ENCODE measurements around the gene PFKP.

The PFKP gene

GRCh38 chr10:3047596-3047995 is 19.8 kb upstream of the PFKP start:
- Histone ChIP-seq H3K27ac (replicated peaks) (no peak overlapping the region), H3K4me3 (replicated peaks; ENCODE audit: insufficient read depth, low read length) (no peak overlapping the region)
- no peak for TF ChIP-seq GABPA (IDR thresholded peaks at IDR 0.05; ENCODE audit: low read depth)
- no peak for TF ChIP-seq POLR2AphosphoS5 (IDR thresholded peaks at IDR 0.05; ENCODE audit: low read depth)
- TF ChIP-seq SPI1 (IDR thresholded peaks at IDR 0.05; ENCODE audit: borderline replicate concordance, low read depth): no peak
- no peak for TF ChIP-seq REST (IDR thresholded peaks at IDR 0.05; ENCODE audit: insufficient replicate concordance, low read depth)
- no peak for TF ChIP-seq CTCF (IDR thresholded peaks at IDR 0.05; ENCODE audit: insufficient read depth, low read length)

GRCh38 chr10:3048119-3049019 is 19.0 kb upstream of the PFKP start:
- DNase-seq (ENCODE audit: low read depth in 1 of 2, low spot score in 1 of 2): no peak
- no peak overlapping the region for H3K4me3 ChIP-seq (replicated peaks; ENCODE audit: insufficient read depth, low read length)
- no peak for TF ChIP-seq REST (IDR thresholded peaks at IDR 0.05; ENCODE audit: insufficient replicate concordance, low read depth)
- TF ChIP-seq CTCF (IDR thresholded peaks at IDR 0.05; ENCODE audit: insufficient read depth, low read length): no peak
- TF ChIP-seq SPI1 (IDR thresholded peaks at IDR 0.05; ENCODE audit: borderline replicate concordance, low read depth): no peak
- no peak for TF ChIP-seq POLR2AphosphoS5 (IDR thresholded peaks at IDR 0.05; ENCODE audit: low read depth)
- no peak for TF ChIP-seq GABPA (IDR thresholded peaks at IDR 0.05; ENCODE audit: low read depth)
- H3K27me3 ChIP-seq (ENCODE audit: insufficient read depth, poor library complexity, severe bottlenecking): no peaks in the 10 kb centered on the region
- H3K27ac ChIP-seq (replicated peaks): no peak overlapping the region

More at GRCh38 chr10:3047596-3047995, 19.8 kb upstream of the PFKP start:
- no peaks in the 10 kb centered on the region for H3K27me3 ChIP-seq (ENCODE audit: insufficient read depth, poor library complexity, severe bottlenecking)
- DNase-seq (ENCODE audit: low read depth in 1 of 2, low spot score in 1 of 2): no peak

GRCh38 chr10:3051692-3052091 is 15.7 kb upstream of the PFKP start:
- no peak overlapping the region for H3K4me3 ChIP-seq (replicated peaks; ENCODE audit: insufficient read depth, low read length)
- TF ChIP-seq GABPA (IDR thresholded peaks at IDR 0.05; ENCODE audit: low read depth) (no peak), POLR2AphosphoS5 (IDR thresholded peaks at IDR 0.05; ENCODE audit: low read depth) (no peak), CTCF (IDR thresholded peaks at IDR 0.05; ENCODE audit: insufficient read depth, low read length) (no peak), SPI1 (IDR thresholded peaks at IDR 0.05; ENCODE audit: borderline replicate concordance, low read depth) (no peak), REST (IDR thresholded peaks at IDR 0.05; ENCODE audit: insufficient replicate concordance, low read depth) (no peak)
- no peaks in the 10 kb centered on the region for H3K27me3 ChIP-seq (ENCODE audit: insufficient read depth, poor library complexity, severe bottlenecking)
- no peak overlapping the region for H3K27ac ChIP-seq (replicated peaks)
- DNase-seq (ENCODE audit: low read depth in 1 of 2, low spot score in 1 of 2): no peak

Measured in HL-60 (cell line).